SU-DHL-6 (cell line): ENCODE data around the gene KCTD19.

Experiments used
- EZH2phosphoT487 ChIP-seq: fragments of 200-600 bp; sonication (generic), shearing (Covaris generic); conservative IDR thresholded peaks from 2 replicates; pipeline ENCODE4 v1.6.1; 2018; ENCODE audit warnings: mild to moderate bottlenecking, antibody characterized with exemption, low read length, moderate library complexity, mixed read lengths
- TF ChIP-seq, protein P1 (sequence below): fragments of 200-600 bp; sonication (generic); IDR thresholded peaks from one replicate; pipeline ENCODE4 v1.5.1; 2017; ENCODE audit warnings: antibody characterized with exemption, mild to moderate bottlenecking, low read length, moderate library complexity; ENCODE audit not compliant: insufficient read depth, poor library complexity, severe bottlenecking

DNA sequence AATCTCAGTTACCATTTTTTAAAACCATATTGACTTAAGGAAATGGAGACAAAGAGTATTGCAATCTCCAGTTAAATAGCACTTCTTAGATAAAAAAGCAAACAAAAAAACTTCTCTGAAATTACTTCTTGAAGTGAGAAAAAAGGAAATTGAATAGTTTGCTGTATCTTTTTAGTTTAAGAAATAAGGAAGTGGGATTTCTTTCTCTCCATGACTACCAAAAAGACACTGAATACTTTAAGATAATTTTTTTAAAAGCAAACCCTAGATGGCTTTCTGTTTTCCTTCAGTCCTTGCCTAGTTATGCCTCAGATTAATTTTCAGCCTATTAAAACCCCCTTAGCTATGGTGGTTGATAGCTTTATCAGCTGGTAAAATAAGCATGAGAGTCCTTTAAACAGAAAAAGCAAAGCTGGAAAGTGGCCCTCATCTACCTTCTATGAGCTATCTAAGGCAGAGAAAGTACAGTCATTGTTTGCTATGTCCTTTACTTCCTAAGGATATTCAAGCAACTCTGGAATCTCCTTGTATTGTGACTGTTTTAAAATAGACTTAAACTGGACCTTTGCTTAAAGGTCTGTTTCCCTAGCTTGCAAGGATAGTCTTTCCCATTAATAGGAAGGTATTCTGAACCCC lies 38.2 kb upstream of the KCTD19 start:
- TF ChIP-seq, protein P1, sequence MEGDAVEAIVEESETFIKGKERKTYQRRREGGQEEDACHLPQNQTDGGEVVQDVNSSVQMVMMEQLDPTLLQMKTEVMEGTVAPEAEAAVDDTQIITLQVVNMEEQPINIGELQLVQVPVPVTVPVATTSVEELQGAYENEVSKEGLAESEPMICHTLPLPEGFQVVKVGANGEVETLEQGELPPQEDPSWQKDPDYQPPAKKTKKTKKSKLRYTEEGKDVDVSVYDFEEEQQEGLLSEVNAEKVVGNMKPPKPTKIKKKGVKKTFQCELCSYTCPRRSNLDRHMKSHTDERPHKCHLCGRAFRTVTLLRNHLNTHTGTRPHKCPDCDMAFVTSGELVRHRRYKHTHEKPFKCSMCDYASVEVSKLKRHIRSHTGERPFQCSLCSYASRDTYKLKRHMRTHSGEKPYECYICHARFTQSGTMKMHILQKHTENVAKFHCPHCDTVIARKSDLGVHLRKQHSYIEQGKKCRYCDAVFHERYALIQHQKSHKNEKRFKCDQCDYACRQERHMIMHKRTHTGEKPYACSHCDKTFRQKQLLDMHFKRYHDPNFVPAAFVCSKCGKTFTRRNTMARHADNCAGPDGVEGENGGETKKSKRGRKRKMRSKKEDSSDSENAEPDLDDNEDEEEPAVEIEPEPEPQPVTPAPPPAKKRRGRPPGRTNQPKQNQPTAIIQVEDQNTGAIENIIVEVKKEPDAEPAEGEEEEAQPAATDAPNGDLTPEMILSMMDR: no peak
- TF ChIP-seq EZH2phosphoT487: no peak
